Prostate gland (tissue), 2 donors: ENCODE data around the gene EGFL6.

ENCODE experiments used
- CTCF ChIP-seq, 4 experiments: fragments of 200-600 bp in 2 of 4; fragments of 450-650 bp in 2 of 4; sonication (generic) in 2 of 4; IDR thresholded peaks; 1 replicate in 3 of 4; 2 replicates in 1 of 4; pipeline ENCODE4 v1.5.1; 2016 to 2019; ENCODE audit warnings: antibody characterized with exemption in 4 of 4, mild to moderate bottlenecking in 2 of 4, moderate library complexity in 2 of 4
- POLR2A ChIP-seq: fragments of 450-650 bp; IDR thresholded peaks from one replicate; pipeline ENCODE4 v1.6.1; 2016; ENCODE audit warnings: antibody characterized with exemption, mild to moderate bottlenecking
- POLR2AphosphoS5 ChIP-seq: sonication (generic); formaldehyde crosslinking; IDR thresholded peaks from one replicate; pipeline ENCODE4 v1.6.1; 2017; ENCODE audit warnings: antibody characterized with exemption

- no peak for TF ChIP-seq CTCF (IDR thresholded peaks at IDR 0.05)
- TF ChIP-seq POLR2A = no peak
- no peak for TF ChIP-seq POLR2AphosphoS5
Observed at GRCh38 chrX:13647709-13648212, 78.4 kb downstream of the EGFL6 start.
